HEK293T (cell line): ENCODE measurements around the gene IQGAP3.

Experiments used
- ARNT ChIP-seq: fragments of 450-650 bp; IDR thresholded peaks from 2 replicates; pipeline ENCODE4 v1.6.1; 2017; ENCODE audit warnings: mild to moderate bottlenecking
- BHLHE40 ChIP-seq: fragments of 450-650 bp; IDR thresholded peaks from 2 replicates; pipeline ENCODE4 v1.6.1; 2016; ENCODE audit warnings: mild to moderate bottlenecking, moderate library complexity, borderline replicate concordance
- ELF4 ChIP-seq: fragments of 450-650 bp; IDR thresholded peaks from 2 replicates; pipeline ENCODE4 v1.6.1; 2017; ENCODE audit warnings: antibody characterized with exemption
- FOXA1 ChIP-seq: fragments of 450-650 bp; IDR thresholded peaks from 2 replicates; pipeline ENCODE4 v1.6.1; 2016; ENCODE audit warnings: mild to moderate bottlenecking
- FOXK2 ChIP-seq: fragments of 450-650 bp; IDR thresholded peaks from 2 replicates; pipeline ENCODE4 v1.6.1; 2016; ENCODE audit warnings: mild to moderate bottlenecking
- HDGF ChIP-seq: fragments of 450-650 bp; IDR thresholded peaks from 2 replicates; pipeline ENCODE4 v1.6.1; 2017; ENCODE audit warnings: antibody characterized with exemption, borderline replicate concordance
- L3MBTL2 ChIP-seq: fragments of 450-650 bp; conservative IDR thresholded peaks from 2 replicates; pipeline ENCODE4 v1.6.1; 2016; ENCODE audit warnings: mild to moderate bottlenecking
- NFRKB ChIP-seq: fragments of 450-650 bp; IDR thresholded peaks from 2 replicates; pipeline ENCODE4 v1.6.1; 2016; ENCODE audit warnings: mild to moderate bottlenecking, moderate library complexity
- SUZ12 ChIP-seq: fragments of 450-650 bp; IDR thresholded peaks from 2 replicates; pipeline ENCODE4 v1.6.1; 2016; ENCODE audit warnings: mild to moderate bottlenecking
- TARDBP ChIP-seq: fragments of 450-650 bp; IDR thresholded peaks from 2 replicates; pipeline ENCODE4 v1.6.1; 2016
- ZNF384 ChIP-seq: fragments of 450-650 bp; IDR thresholded peaks from 2 replicates; pipeline ENCODE4 v1.6.1; 2016

DNA sequence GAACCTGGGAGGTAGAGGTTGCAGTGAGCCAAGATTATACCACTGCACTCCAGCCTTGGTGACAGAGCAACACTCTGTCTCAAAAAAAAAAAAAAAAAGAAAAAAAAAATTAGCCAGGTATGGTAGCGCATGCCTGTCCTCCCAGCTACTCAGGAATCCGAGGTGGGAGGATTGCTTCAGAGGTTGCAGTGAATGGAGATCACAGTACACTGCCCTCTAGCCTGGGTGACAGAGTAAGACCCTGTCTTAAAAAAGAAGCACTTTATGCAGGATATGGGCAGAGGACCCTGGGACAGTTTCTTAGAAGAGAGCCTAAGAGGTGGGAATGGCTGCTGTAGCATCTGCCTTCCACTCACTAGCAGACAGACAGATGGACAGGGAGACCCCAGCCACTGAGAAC, 23.0 kb downstream of the IQGAP3 start:
- TF ChIP-seq FOXA1 (no peak), ARNT (no peak), TARDBP (no peak), BHLHE40 (no peak), ZNF384 (no peak), FOXK2 (no peak), L3MBTL2 (no peak), NFRKB (no peak), SUZ12 (no peak), ELF4 (no peak), HDGF (no peak)
